Retina (tissue), 1 donor: ENCODE measurements around the gene PORCN.
A peak's percentile ranks its signal among the peaks of the same experiment; 100 is the strongest.

Source experiments
- DNase-seq: peaks from one replicate; pipeline ENCODE4 v3.0.0-alpha.2; 2016

The PORCN gene

GRCh38 chrX:48477960-48478755 is 30.6 kb upstream of the PORCN start:
- no peak for DNase-seq

GRCh38 chrX:48478806-48479205 is 30.0 kb upstream of the PORCN start:
- no peak for DNase-seq

- no peak for DNase-seq
These were observed 28.6 kb upstream of the PORCN start for GRCh38 chrX:48480142-48480541.

GRCh38 chrX:48480583-48480982 is 28.2 kb upstream of the PORCN start:
- DNase-seq = no peak

- no peak for DNase-seq
These were observed 26.3 kb upstream of the PORCN start for GRCh38 chrX:48482526-48482925.

- no peak for DNase-seq
These were observed 21.4 kb upstream of the PORCN start for GRCh38 chrX:48487362-48487798.

- DNase-seq = no peak
These were observed 20.8 kb upstream of the PORCN start for GRCh38 chrX:48488034-48488433.

GRCh38 chrX:48489296-48489695 is 19.5 kb upstream of the PORCN start:
- no peak for DNase-seq

GRCh38 chrX:48489892-48490291 is 18.9 kb upstream of the PORCN start:
- no peak for DNase-seq

GRCh38 chrX:48490661-48491060 is 18.1 kb upstream of the PORCN start:
- no peak for DNase-seq

- DNase-seq = no peak
These were observed 17.0 kb upstream of the PORCN start for GRCh38 chrX:48491809-48492208.

GRCh38 chrX:48492293-48492910 is 16.4 kb upstream of the PORCN start:
- DNase-seq = no peak

- DNase-seq = peak; percentile 53
These were observed 14.9 kb upstream of the PORCN start for GRCh38 chrX:48493890-48494364.

- DNase-seq = no peak
These were observed 12.1 kb upstream of the PORCN start for GRCh38 chrX:48496660-48497059.

GRCh38 chrX:48497871-48498270 is 10.9 kb upstream of the PORCN start:
- DNase-seq = no peak

- DNase-seq = no peak
These were observed 10.4 kb upstream of the PORCN start for GRCh38 chrX:48498374-48498809.

GRCh38 chrX:48504261-48504660 is 4.5 kb upstream of the PORCN start:
- DNase-seq = no peak

GRCh38 chrX:48505481-48505880 is 3.3 kb upstream of the PORCN start:
- no peak for DNase-seq

- peak; percentile 28 for DNase-seq
These were observed 1.5 kb upstream of the PORCN start for GRCh38 chrX:48507246-48507645.

- DNase-seq = no peak
These were observed 426 bp downstream of the PORCN start for GRCh38 chrX:48509245-48509590.

GRCh38 chrX:48509619-48510018 is 827 bp downstream of the PORCN start:
- peak; percentile 13 for DNase-seq

- DNase-seq = no peak
These were observed 2.8 kb downstream of the PORCN start for GRCh38 chrX:48511560-48511959.

- no peak for DNase-seq
These were observed 3.7 kb downstream of the PORCN start for GRCh38 chrX:48512371-48512935.

GRCh38 chrX:48513670-48514069 is 4.9 kb downstream of the PORCN start:
- DNase-seq = no peak
